Measurements from ENCODE around the gene EXOC7. TPM values are rescaled to one million over a fixed set of nuclear protein-coding genes. Genes with fewer than 3 reads are reported as not detected.
"Not testable (repeated sequence)": the region's sequence is repeated elsewhere in the genome, so short reads cannot be mapped to it uniquely, and the experiment has no call there.

Gene EXOC7
- total RNA-seq, 3 donors from 2014 or later = 89.9 to 106 (median 91.0) TPM

GRCh38 chr17:76044475-76045007 is 59.0 kb downstream of the EXOC7 start:
- H3K4me3 Mint-ChIP-seq; ATAC-seq; DNase-seq; H3K27me3 Mint-ChIP-seq (ENCODE audit: low read depth); H3K9me3 Mint-ChIP-seq: not testable (repeated sequence)
- Mint-ChIP-seq H3K4me1 (ENCODE audit: low read depth) (peaks cover 12% of the 10 kb centered on the region), H3K36me3 (ENCODE audit: insufficient read depth) (peaks cover 53% of the 10 kb centered on the region)

- not testable (repeated sequence) for H3K9me3 Mint-ChIP-seq; H3K4me1 Mint-ChIP-seq (ENCODE audit: low read depth); H3K4me3 Mint-ChIP-seq; H3K27me3 Mint-ChIP-seq (ENCODE audit: low read depth); DNase-seq; ATAC-seq
- H3K36me3 Mint-ChIP-seq (ENCODE audit: insufficient read depth) = peaks cover 52% of the 10 kb centered on the region
Observed at GRCh38 chr17:76042868-76043267, 60.7 kb downstream of the EXOC7 start.

GRCh38 chr17:76040376-76040775 is 63.2 kb downstream of the EXOC7 start:
- H3K4me3 Mint-ChIP-seq = no peak overlapping the region
- no peaks in the 10 kb centered on the region for H3K9me3 Mint-ChIP-seq
- DNase-seq = no peak
- peaks cover 47% of the 10 kb centered on the region for H3K36me3 Mint-ChIP-seq (ENCODE audit: insufficient read depth)
- no peak for ATAC-seq
- peaks cover 2% of the 10 kb centered on the region for H3K4me1 Mint-ChIP-seq (ENCODE audit: low read depth)
- H3K27me3 Mint-ChIP-seq (ENCODE audit: low read depth) = no peaks in the 10 kb centered on the region

- peaks cover 4% of the 10 kb centered on the region for H3K4me1 Mint-ChIP-seq (ENCODE audit: low read depth)
- ATAC-seq (no peak), DNase-seq (no peak)
- peaks cover 36% of the 10 kb centered on the region for H3K36me3 Mint-ChIP-seq (ENCODE audit: insufficient read depth)
- no peaks in the 10 kb centered on the region for H3K9me3 Mint-ChIP-seq
- H3K27me3 Mint-ChIP-seq (ENCODE audit: low read depth) = no peaks in the 10 kb centered on the region
- no peak overlapping the region for H3K4me3 Mint-ChIP-seq
Observed at GRCh38 chr17:76039121-76039520, 64.5 kb downstream of the EXOC7 start.

- DNase-seq = no peak
- peaks cover 4% of the 10 kb centered on the region for H3K4me1 Mint-ChIP-seq (ENCODE audit: low read depth)
- no peak overlapping the region for H3K4me3 Mint-ChIP-seq
- ATAC-seq = no peak
- no peaks in the 10 kb centered on the region for H3K27me3 Mint-ChIP-seq (ENCODE audit: low read depth)
- H3K9me3 Mint-ChIP-seq = no peaks in the 10 kb centered on the region
- H3K36me3 Mint-ChIP-seq (ENCODE audit: insufficient read depth) = peaks cover 27% of the 10 kb centered on the region
Observed at GRCh38 chr17:76038050-76038449, 65.5 kb downstream of the EXOC7 start.

- Mint-ChIP-seq H3K9me3 (no peaks in the 10 kb centered on the region), H3K27me3 (ENCODE audit: low read depth) (no peaks in the 10 kb centered on the region), H3K4me3 (no peak overlapping the region), H3K4me1 (ENCODE audit: low read depth) (peaks cover 4% of the 10 kb centered on the region), H3K36me3 (ENCODE audit: insufficient read depth) (peaks cover 27% of the 10 kb centered on the region)
- ATAC-seq = no peak
- DNase-seq = no peak
Observed at GRCh38 chr17:76036497-76037261, 66.9 kb downstream of the EXOC7 start.

GRCh38 chr17:76034428-76035350 is 68.9 kb downstream of the EXOC7 start:
- H3K27me3 Mint-ChIP-seq (ENCODE audit: low read depth) = no peaks in the 10 kb centered on the region
- ATAC-seq (no peak), DNase-seq (no peak)
- H3K36me3 Mint-ChIP-seq (ENCODE audit: insufficient read depth) = peaks cover 16% of the 10 kb centered on the region
- H3K4me1 Mint-ChIP-seq (ENCODE audit: low read depth) = peaks cover 8% of the 10 kb centered on the region
- H3K4me3 Mint-ChIP-seq = no peak overlapping the region
- no peaks in the 10 kb centered on the region for H3K9me3 Mint-ChIP-seq

- Mint-ChIP-seq H3K36me3 (ENCODE audit: insufficient read depth) (peaks cover 5% of the 10 kb centered on the region), H3K4me1 (ENCODE audit: low read depth) (peaks cover 18% of the 10 kb centered on the region), H3K27me3 (ENCODE audit: low read depth) (no peaks in the 10 kb centered on the region), H3K9me3 (no peaks in the 10 kb centered on the region), H3K4me3 (no peak overlapping the region)
- no peak for ATAC-seq
- no peak for DNase-seq
Observed at GRCh38 chr17:76033139-76033538, 70.4 kb downstream of the EXOC7 start.

- no peak for ATAC-seq
- DNase-seq = no peak
- no peak overlapping the region for H3K4me3 Mint-ChIP-seq
- H3K36me3 Mint-ChIP-seq (ENCODE audit: insufficient read depth) = peaks cover 3% of the 10 kb centered on the region
- H3K4me1 Mint-ChIP-seq (ENCODE audit: low read depth) = peaks cover 18% of the 10 kb centered on the region
- no peaks in the 10 kb centered on the region for H3K9me3 Mint-ChIP-seq
- no peaks in the 10 kb centered on the region for H3K27me3 Mint-ChIP-seq (ENCODE audit: low read depth)
Observed at GRCh38 chr17:76032780-76033108, 70.8 kb downstream of the EXOC7 start.

GRCh38 chr17:76032073-76032779 is 71.4 kb downstream of the EXOC7 start:
- no peak for DNase-seq
- ATAC-seq = no peak
- Mint-ChIP-seq H3K9me3 (no peaks in the 10 kb centered on the region), H3K4me3 (no peak overlapping the region), H3K4me1 (ENCODE audit: low read depth) (peaks cover 18% of the 10 kb centered on the region), H3K27me3 (ENCODE audit: low read depth) (no peaks in the 10 kb centered on the region), H3K36me3 (ENCODE audit: insufficient read depth) (peaks cover 3% of the 10 kb centered on the region)

Other genes with a start within 250 kb of the EXOC7 start
- 10 to 100 TPM; 31.0 to 47.8 (median 44.5) TPM for gene WBP2, start 248.5 kb downstream of the EXOC7 start, total RNA-seq
- 10 to 100 TPM; 12.8 to 18.1 (median 14.5) TPM for gene TRIM47, start 225.2 kb downstream of the EXOC7 start, total RNA-seq
- 10 to 100 TPM; 35.3 to 46.9 (median 43.7) TPM for gene TRIM65, start 206.8 kb downstream of the EXOC7 start, total RNA-seq
- gene MRPL38, start 198.9 kb downstream of the EXOC7 start, total RNA-seq = 100 to 1,000 TPM; 203 to 227 (median 218) TPM
- 10 to 100 TPM; 12.1 to 16.0 (median 12.5) TPM for gene FBF1, start 162.7 kb downstream of the EXOC7 start, total RNA-seq
- 10 to 100 TPM; 29.6 to 36.5 (median 32.7) TPM for gene ACOX1, start 124.6 kb downstream of the EXOC7 start, total RNA-seq
- gene TEN1, start 124.5 kb downstream of the EXOC7 start, total RNA-seq = 10 to 100 TPM in 2 of 3 donors, 1 to 10 TPM in 1; 9.5 to 11.9 (median 10.8) TPM
- 1 to 10 TPM; 3.3 to 5.5 (median 3.8) TPM for gene CDK3, start 102.9 kb downstream of the EXOC7 start, total RNA-seq
- gene EVPL, start 76.5 kb downstream of the EXOC7 start, total RNA-seq = under 1 TPM; 0.11 to 0.18 (median 0.11) TPM
- gene SRP68, start 31.3 kb downstream of the EXOC7 start, total RNA-seq = 100 to 1,000 TPM in 2 of 3 donors, 10 to 100 TPM in 1; 88.4 to 114 (median 105) TPM
- gene GALR2, start 29.0 kb downstream of the EXOC7 start, total RNA-seq = 10 to 100 TPM in 2 of 3 donors, 1 to 10 TPM in 1; 6.1 to 12.6 (median 10.2) TPM
- gene ZACN, start 24.6 kb downstream of the EXOC7 start, total RNA-seq = 1 to 10 TPM; 4.9 to 9.7 (median 8.1) TPM
- gene FOXJ1, start 37.5 kb upstream of the EXOC7 start, total RNA-seq = 1 to 10 TPM in 2 of 3 donors, under 1 TPM in 1; 0.71 to 2.8 (median 1.8) TPM
- gene RNF157, start 136.7 kb upstream of the EXOC7 start, total RNA-seq = 10 to 100 TPM; 13.3 to 16.7 (median 14.9) TPM
- gene UBALD2, start 161.6 kb upstream of the EXOC7 start, total RNA-seq = 100 to 1,000 TPM; 162 to 196 (median 186) TPM
- gene QRICH2, start 204.5 kb upstream of the EXOC7 start, total RNA-seq = 1 to 10 TPM; 1.1 to 2.1 (median 1.2) TPM